HEK293T (cell line): Measurements from ENCODE around the gene POLR1G.

ENCODE experiments used
- ARNT ChIP-seq: fragments of 450-650 bp; IDR thresholded peaks from 2 replicates; pipeline ENCODE4 v1.6.1; 2017; ENCODE audit warnings: mild to moderate bottlenecking
- BHLHE40 ChIP-seq: fragments of 450-650 bp; IDR thresholded peaks from 2 replicates; pipeline ENCODE4 v1.6.1; 2016; ENCODE audit warnings: mild to moderate bottlenecking, moderate library complexity, borderline replicate concordance
- CTBP1 ChIP-seq: fragments of 450-650 bp; IDR thresholded peaks from 2 replicates; pipeline ENCODE4 v1.6.1; 2016; ENCODE audit warnings: borderline replicate concordance
- ELF4 ChIP-seq: fragments of 450-650 bp; IDR thresholded peaks from 2 replicates; pipeline ENCODE4 v1.6.1; 2017; ENCODE audit warnings: antibody characterized with exemption
- FOXK2 ChIP-seq: fragments of 450-650 bp; IDR thresholded peaks from 2 replicates; pipeline ENCODE4 v1.6.1; 2016; ENCODE audit warnings: mild to moderate bottlenecking
- FOXM1 ChIP-seq: fragments of 450-650 bp; IDR thresholded peaks from 2 replicates; pipeline ENCODE4 v1.6.1; 2017; ENCODE audit warnings: mild to moderate bottlenecking, borderline replicate concordance
- HDGF ChIP-seq: fragments of 450-650 bp; IDR thresholded peaks from 2 replicates; pipeline ENCODE4 v1.6.1; 2017; ENCODE audit warnings: antibody characterized with exemption, borderline replicate concordance
- L3MBTL2 ChIP-seq: fragments of 450-650 bp; conservative IDR thresholded peaks from 2 replicates; pipeline ENCODE4 v1.6.1; 2016; ENCODE audit warnings: mild to moderate bottlenecking
- NFRKB ChIP-seq: fragments of 450-650 bp; IDR thresholded peaks from 2 replicates; pipeline ENCODE4 v1.6.1; 2016; ENCODE audit warnings: mild to moderate bottlenecking, moderate library complexity
- PKNOX1 ChIP-seq: fragments of 450-650 bp; IDR thresholded peaks from 2 replicates; pipeline ENCODE4 v1.6.1; 2016
- SP1 ChIP-seq: fragments of 450-650 bp; IDR thresholded peaks from 2 replicates; pipeline ENCODE4 v1.6.1; 2017
- SUZ12 ChIP-seq: fragments of 450-650 bp; IDR thresholded peaks from 2 replicates; pipeline ENCODE4 v1.6.1; 2016; ENCODE audit warnings: mild to moderate bottlenecking
- TARDBP ChIP-seq: fragments of 450-650 bp; IDR thresholded peaks from 2 replicates; pipeline ENCODE4 v1.6.1; 2016
- ZNF384 ChIP-seq: fragments of 450-650 bp; IDR thresholded peaks from 2 replicates; pipeline ENCODE4 v1.6.1; 2016

GRCh38 chr19:45439569-45440258, 33.3 kb downstream of the POLR1G start:
- TF ChIP-seq ARNT, result no peak
- no peak for TF ChIP-seq SUZ12
- TF ChIP-seq TARDBP, result no peak
- TF ChIP-seq ELF4, result no peak
- no peak for TF ChIP-seq HDGF
- TF ChIP-seq BHLHE40, result no peak
- TF ChIP-seq FOXM1, result no peak
- TF ChIP-seq PKNOX1, result no peak
- TF ChIP-seq NFRKB, result no peak
- no peak for TF ChIP-seq SP1
- no peak for TF ChIP-seq ZNF384
- no peak for TF ChIP-seq FOXK2
- TF ChIP-seq CTBP1, result no peak
- no peak for TF ChIP-seq L3MBTL2
